ENCODE data around the gene PIK3R3.

Gene PIK3R3

DNA sequence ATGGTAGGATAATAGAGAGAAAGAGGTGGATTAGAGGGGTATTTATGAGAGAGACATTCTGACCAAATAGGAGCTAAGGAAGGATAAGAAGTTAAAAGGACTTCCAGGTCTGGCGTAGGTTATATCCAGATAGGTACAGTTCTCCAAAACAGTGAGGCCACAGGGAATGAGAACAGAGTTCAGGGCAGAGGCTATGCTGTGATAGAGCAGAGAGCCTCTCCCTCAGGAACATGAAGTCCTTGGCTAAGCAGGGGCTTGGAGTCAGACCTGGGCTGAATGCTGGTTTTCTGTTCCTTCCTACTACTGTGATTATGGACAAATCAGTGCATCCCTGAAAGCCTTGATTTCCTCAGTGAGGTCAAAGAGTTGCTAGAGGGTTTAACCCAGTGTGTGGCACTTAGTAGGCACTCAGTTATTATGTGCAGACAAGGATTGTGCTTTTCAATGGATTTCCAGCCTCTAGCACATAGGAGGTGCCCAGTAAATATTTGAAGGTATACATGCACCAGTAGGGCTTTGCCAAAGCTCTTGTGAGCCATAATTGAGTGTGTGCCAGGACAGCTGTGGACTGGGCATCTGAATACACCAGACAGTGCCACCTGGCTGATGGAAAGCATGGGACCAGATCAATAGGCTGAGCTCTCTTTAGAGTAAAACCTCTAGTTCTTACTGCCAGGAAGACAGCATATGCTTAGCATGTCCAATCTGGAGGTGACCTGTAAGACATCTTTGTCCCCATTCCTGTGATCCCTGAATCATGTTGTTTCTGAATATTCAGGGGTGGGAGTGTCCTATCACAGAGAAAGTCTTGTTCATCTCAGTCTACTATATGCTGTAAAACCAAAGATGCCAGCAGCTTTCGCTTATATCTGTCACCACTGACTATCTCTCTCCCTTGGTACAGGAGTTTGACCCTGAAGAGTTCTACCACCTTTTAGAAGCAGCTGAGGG is 111.1 kb downstream of the PIK3R3 start:
- Histone ChIP-seq H3K79me2 (ENCODE audit: insufficient read depth, low read depth) (no peaks in the 10 kb centered on the region), H3K4me1 (ENCODE audit: low read depth, poor library complexity, severe bottlenecking) (no peaks in the 10 kb centered on the region), H2AFZ (ENCODE audit: low read depth) (no peak overlapping the region), H3K4me3 (IDR thresholded peaks at IDR 0.05; ENCODE audit: insufficient read depth, low read depth, low read length) (no peak overlapping the region), H3K27me3 (ENCODE audit: insufficient read depth, low read depth) (no peaks in the 10 kb centered on the region), H3K9ac (no peak overlapping the region), H3K4me2 (no peak overlapping the region), H4K20me1 (ENCODE audit: insufficient read depth) (no peaks in the 10 kb centered on the region), H3K36me3 (ENCODE audit: insufficient read depth) (no peaks in the 10 kb centered on the region), H3K27ac (no peak overlapping the region)
- TF ChIP-seq, protein P1, sequence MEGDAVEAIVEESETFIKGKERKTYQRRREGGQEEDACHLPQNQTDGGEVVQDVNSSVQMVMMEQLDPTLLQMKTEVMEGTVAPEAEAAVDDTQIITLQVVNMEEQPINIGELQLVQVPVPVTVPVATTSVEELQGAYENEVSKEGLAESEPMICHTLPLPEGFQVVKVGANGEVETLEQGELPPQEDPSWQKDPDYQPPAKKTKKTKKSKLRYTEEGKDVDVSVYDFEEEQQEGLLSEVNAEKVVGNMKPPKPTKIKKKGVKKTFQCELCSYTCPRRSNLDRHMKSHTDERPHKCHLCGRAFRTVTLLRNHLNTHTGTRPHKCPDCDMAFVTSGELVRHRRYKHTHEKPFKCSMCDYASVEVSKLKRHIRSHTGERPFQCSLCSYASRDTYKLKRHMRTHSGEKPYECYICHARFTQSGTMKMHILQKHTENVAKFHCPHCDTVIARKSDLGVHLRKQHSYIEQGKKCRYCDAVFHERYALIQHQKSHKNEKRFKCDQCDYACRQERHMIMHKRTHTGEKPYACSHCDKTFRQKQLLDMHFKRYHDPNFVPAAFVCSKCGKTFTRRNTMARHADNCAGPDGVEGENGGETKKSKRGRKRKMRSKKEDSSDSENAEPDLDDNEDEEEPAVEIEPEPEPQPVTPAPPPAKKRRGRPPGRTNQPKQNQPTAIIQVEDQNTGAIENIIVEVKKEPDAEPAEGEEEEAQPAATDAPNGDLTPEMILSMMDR (conservative IDR thresholded peaks at IDR 0.05; ENCODE audit: low read depth, low read length): no peak

DNA sequence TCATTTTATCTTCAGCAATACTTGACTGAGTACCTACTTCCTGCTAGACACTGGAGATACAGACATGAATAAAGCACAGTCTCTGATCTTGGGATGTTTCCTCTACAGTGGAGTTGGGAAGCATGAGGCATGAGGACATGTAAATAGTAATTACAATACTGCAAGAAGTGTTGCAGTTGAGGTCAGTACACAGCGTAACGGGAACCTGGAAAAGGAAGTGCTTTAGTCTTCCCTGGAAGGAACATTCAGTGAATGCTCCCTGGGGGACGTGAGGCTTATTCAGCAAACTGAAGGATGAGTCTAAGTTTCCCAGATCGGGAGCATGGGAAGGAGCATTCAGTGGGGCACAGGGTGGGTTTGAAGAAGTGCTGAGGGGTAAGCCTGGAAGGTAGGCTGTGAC is 112.4 kb downstream of the PIK3R3 start:
- Histone ChIP-seq H3K4me1 (ENCODE audit: low read depth, poor library complexity, severe bottlenecking) (no peaks in the 10 kb centered on the region), H3K27me3 (ENCODE audit: insufficient read depth, low read depth) (no peaks in the 10 kb centered on the region), H3K79me2 (ENCODE audit: insufficient read depth, low read depth) (no peaks in the 10 kb centered on the region), H4K20me1 (ENCODE audit: insufficient read depth) (no peaks in the 10 kb centered on the region), H3K9ac (no peak overlapping the region), H2AFZ (ENCODE audit: low read depth) (no peak overlapping the region), H3K27ac (no peak overlapping the region), H3K36me3 (ENCODE audit: insufficient read depth) (no peaks in the 10 kb centered on the region), H3K4me2 (no peak overlapping the region), H3K4me3 (IDR thresholded peaks at IDR 0.05; ENCODE audit: insufficient read depth, low read depth, low read length) (no peak overlapping the region)
- TF ChIP-seq, protein P1 (conservative IDR thresholded peaks at IDR 0.05; ENCODE audit: low read depth, low read length): no peak

DNA sequence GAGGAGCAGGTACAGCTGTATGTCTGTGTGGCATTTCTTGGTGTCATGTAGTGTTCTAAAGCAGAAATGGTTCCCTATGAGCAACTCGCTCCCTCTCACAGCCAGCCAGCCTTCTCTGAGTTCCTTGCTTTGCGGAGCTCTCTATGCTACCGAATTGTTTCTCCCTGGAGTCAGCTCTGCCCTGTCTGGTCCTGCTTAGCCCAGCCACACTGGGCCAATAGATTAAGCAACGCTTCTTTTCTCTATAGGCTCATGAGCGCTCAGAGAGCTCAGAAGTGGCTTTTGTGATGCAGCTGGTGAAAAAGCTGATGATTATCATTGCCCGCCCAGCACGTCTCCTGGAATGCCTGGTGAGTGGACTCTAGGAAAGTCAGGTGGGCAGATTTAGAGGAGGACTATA is 113.1 kb downstream of the PIK3R3 start:
- TF ChIP-seq, protein P1 (conservative IDR thresholded peaks at IDR 0.05; ENCODE audit: low read depth, low read length): no peak

DNA sequence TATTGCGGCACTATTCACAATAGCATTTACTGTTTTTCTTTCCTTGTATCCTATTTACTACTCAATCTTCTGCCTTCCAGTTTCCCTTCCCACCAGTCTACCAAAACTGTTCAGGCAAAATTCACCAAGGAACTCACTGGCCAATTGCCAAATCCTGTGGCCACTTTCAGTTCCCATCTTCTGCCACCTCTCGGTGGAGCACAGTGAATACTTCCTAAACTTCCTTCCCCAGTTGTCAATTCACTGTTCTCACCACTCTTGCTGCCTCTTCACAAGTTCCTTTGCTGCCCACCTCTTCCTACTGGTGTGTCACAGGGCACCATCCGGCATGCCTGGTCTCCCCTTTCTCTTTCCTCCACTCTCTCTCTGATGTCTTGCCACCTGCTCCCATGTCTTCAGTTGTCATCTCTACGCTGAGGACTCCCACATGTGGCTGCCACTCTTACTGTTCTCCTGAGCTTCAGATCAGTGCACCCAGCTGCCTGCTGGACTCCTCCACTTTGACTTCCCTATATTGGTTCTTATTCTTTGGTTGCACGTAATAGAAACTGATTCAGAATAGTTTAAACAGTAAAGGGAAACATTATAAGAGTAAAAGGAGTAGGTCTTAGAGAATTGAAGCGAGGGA is 114.4 kb downstream of the PIK3R3 start:
- Histone ChIP-seq H3K36me3 (ENCODE audit: insufficient read depth) (no peaks in the 10 kb centered on the region), H3K4me2 (no peak overlapping the region)

More for the DNA sequence above, 113.1 kb downstream of the PIK3R3 start:
- Histone ChIP-seq H3K79me2 (ENCODE audit: insufficient read depth, low read depth) (no peaks in the 10 kb centered on the region), H3K4me1 (ENCODE audit: low read depth, poor library complexity, severe bottlenecking) (no peaks in the 10 kb centered on the region), H3K36me3 (ENCODE audit: insufficient read depth) (no peaks in the 10 kb centered on the region), H3K27me3 (ENCODE audit: insufficient read depth, low read depth) (no peaks in the 10 kb centered on the region), H3K4me3 (IDR thresholded peaks at IDR 0.05; ENCODE audit: insufficient read depth, low read depth, low read length) (no peak overlapping the region), H2AFZ (ENCODE audit: low read depth) (no peak overlapping the region), H3K4me2 (no peak overlapping the region), H3K9ac (no peak overlapping the region), H4K20me1 (ENCODE audit: insufficient read depth) (no peaks in the 10 kb centered on the region), H3K27ac (no peak overlapping the region)

More for the DNA sequence above, 114.4 kb downstream of the PIK3R3 start:
- H3K79me2 ChIP-seq (ENCODE audit: insufficient read depth, low read depth): no peaks in the 10 kb centered on the region
- no peaks in the 10 kb centered on the region for H4K20me1 ChIP-seq (ENCODE audit: insufficient read depth)
- H3K4me1 ChIP-seq (ENCODE audit: low read depth, poor library complexity, severe bottlenecking): no peaks in the 10 kb centered on the region
- no peak overlapping the region for H2AFZ ChIP-seq (ENCODE audit: low read depth)
- no peak overlapping the region for H3K27ac ChIP-seq
- TF ChIP-seq, protein P1 (conservative IDR thresholded peaks at IDR 0.05; ENCODE audit: low read depth, low read length): no peak
- no peak overlapping the region for H3K9ac ChIP-seq
- H3K4me3 ChIP-seq (IDR thresholded peaks at IDR 0.05; ENCODE audit: insufficient read depth, low read depth, low read length): no peak overlapping the region
- H3K27me3 ChIP-seq (ENCODE audit: insufficient read depth, low read depth): no peaks in the 10 kb centered on the region

Measured in KMS-11 (cell line).